Neutrophil (primary cell): ENCODE data around the gene S100A8.

Experiments
- H3K27ac ChIP-seq: fragments of 200-600 bp; sonication (generic); 2 replicates; pipeline ENCODE4 v1.5.1; 2016; ENCODE audit warnings: mild to moderate bottlenecking, moderate library complexity
- H3K27me3 ChIP-seq: fragments of 200-600 bp; sonication (generic); 2 replicates; pipeline ENCODE4 v1.6.0; 2016; ENCODE audit warnings: mild to moderate bottlenecking
- H3K36me3 ChIP-seq: fragments of 200-600 bp; sonication (generic); 2 replicates; pipeline ENCODE4 v1.5.1; 2017
- H3K4me1 ChIP-seq, 2 experiments: fragments of 200-600 bp in 1 of 2; sonication (generic) in 1 of 2; 1 replicate in 1 of 2; 2 replicates in 1 of 2; pipeline versions ENCODE4 v1.5.1 to v1.6.1; 2013 to 2016; ENCODE audit warnings: low read depth in 1 of 2, low read length in 1 of 2, mild to moderate bottlenecking in 1 of 2, moderate library complexity in 1 of 2; ENCODE audit not compliant: control insufficient read depth in 1 of 2, insufficient read depth in 1 of 2
- H3K4me3 ChIP-seq, 2 experiments: fragments of 200-600 bp in 1 of 2; sonication (generic) in 1 of 2; 1 replicate in 1 of 2; 2 replicates in 1 of 2; pipeline ENCODE4 v1.5.1; 2013 to 2016; ENCODE audit warnings: low read depth in 1 of 2, low read length in 1 of 2, mild to moderate bottlenecking in 1 of 2, moderate library complexity in 1 of 2
- H3K9me3 ChIP-seq: fragments of 200-600 bp; sonication (generic); 2 replicates; pipeline ENCODE4 v1.5.1; 2016
- CTCF ChIP-seq: fragments of 200-600 bp; sonication (generic); IDR thresholded peaks from 2 replicates; pipeline ENCODE4 v1.5.1; 2016; ENCODE audit warnings: antibody characterized with exemption

The S100A8 gene

GRCh38 chr1:153340356-153340755 lies 50.5 kb downstream of the S100A8 start:
- no peak overlapping the region for H3K4me3 ChIP-seq
- H3K27me3 ChIP-seq = peaks cover 25% of the 10 kb centered on the region
- H3K9me3 ChIP-seq = no peaks in the 10 kb centered on the region
- no peak for TF ChIP-seq CTCF
- H3K4me1 ChIP-seq = peaks cover 25 to 29% of the 10 kb centered on the region in 2 experiments
- no peak overlapping the region for H3K27ac ChIP-seq
- no peaks in the 10 kb centered on the region for H3K36me3 ChIP-seq
